RWPE2 (cell line): ENCODE data around the gene RETSAT.

Source experiments
- ATAC-seq: fragments of 200-7000 bp; cut with Tn5 transposase; 3 replicates; pipeline ENCODE4 v1.9.1; 2021; ENCODE audit warnings: low read depth
- DNase-seq: peaks from one replicate; pipeline ENCODE4 v3.0.0-alpha.2; 2020; ENCODE audit warnings: low spot score
- H3K27ac ChIP-seq: fragments of 450-650 bp; 2 replicates; pipeline ENCODE4 v1.5.1; 2017; ENCODE audit warnings: mild to moderate bottlenecking; ENCODE audit not compliant: poor library complexity, severe bottlenecking
- H3K27me3 ChIP-seq: fragments of 250-450 bp; sonication (Bioruptor Pico); 2 replicates; pipeline ENCODE4 v1.5.1; 2021; ENCODE audit warnings: mild to moderate bottlenecking, moderate library complexity; ENCODE audit not compliant: insufficient read depth, poor library complexity, severe bottlenecking
- H3K36me3 ChIP-seq: fragments of 250-450 bp; sonication (Bioruptor Pico); 2 replicates; pipeline ENCODE4 v1.5.1; 2020; ENCODE audit warnings: low read depth, mild to moderate bottlenecking, moderate library complexity
- H3K4me1 ChIP-seq: fragments of 250-450 bp; sonication (Bioruptor Pico); 2 replicates; pipeline ENCODE4 v1.5.1; 2021; ENCODE audit warnings: mild to moderate bottlenecking, moderate library complexity; ENCODE audit not compliant: insufficient read depth, poor library complexity, severe bottlenecking
- H3K4me3 ChIP-seq: fragments of 250-450 bp; sonication (Bioruptor Pico); 2 replicates; pipeline ENCODE4 v1.5.1; 2021; ENCODE audit warnings: mild to moderate bottlenecking, moderate library complexity; ENCODE audit not compliant: severe bottlenecking
- H3K9me3 ChIP-seq: fragments of 250-450 bp; sonication (Bioruptor Pico); 2 replicates; pipeline ENCODE4 v1.5.1; 2021; ENCODE audit warnings: mild to moderate bottlenecking, moderate library complexity; ENCODE audit not compliant: severe bottlenecking
- TF ChIP-seq, protein P1 (sequence below): fragments of 450-650 bp; IDR thresholded peaks from one replicate; pipeline ENCODE4 v1.5.1; 2017; ENCODE audit warnings: mild to moderate bottlenecking, moderate library complexity; ENCODE audit not compliant: poor library complexity, severe bottlenecking

Gene RETSAT

DNA sequence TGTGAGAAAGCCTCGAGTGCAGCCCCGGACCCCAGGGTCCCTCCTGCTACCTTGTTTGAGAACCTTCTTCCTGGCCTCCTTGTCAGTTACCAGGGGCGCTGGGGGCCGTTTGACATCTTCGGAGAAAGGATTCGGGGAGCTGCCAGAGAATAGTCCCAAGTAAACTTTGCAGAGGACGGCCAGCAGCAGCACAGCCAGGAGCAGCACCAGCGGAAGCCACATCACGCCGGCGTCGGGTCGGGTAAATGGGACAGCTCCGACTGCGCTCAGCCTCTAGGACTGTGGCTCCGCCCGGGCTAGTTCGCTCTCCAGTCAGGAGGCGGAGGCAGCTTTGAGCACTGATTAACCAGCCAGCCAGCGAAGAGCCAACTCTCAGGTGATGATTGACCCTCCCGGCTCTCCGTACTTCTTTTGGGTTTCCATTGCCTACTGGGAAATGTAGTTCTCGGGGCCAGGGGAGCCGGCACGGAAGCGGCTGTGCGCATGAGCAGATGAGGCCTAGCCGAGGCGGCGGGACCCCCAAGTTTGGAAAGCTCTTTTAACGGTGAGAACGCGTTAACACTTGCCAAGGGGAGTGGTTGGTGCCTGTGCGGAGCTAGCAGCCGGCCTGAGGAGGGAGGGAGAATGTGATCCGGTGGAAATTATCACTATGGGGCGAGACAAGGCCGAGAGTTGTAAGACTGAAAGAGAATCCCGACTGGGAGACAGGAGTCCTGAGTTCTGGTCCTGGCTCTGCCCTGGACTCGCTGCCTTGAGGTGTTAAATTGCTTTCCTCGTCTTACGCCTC is at the start of gene RETSAT, which contains the start of gene ELMOD3:
Gene RETSAT (minus strand): TSS at position 243 of the 787 bp plus-strand sequence. CDS start 21 bp downstream, at position 222.
Gene ELMOD3 (plus strand): TSS at position 484 of the 787 bp plus-strand sequence. CDS start 2,430 bp downstream, outside the sequence.
- ATAC-seq (peak; percentile 97), DNase-seq (peak; percentile 99)
- Histone ChIP-seq H3K36me3 (peaks cover 43% of the 10 kb centered on the region), H3K4me1 (peaks cover 16% of the 10 kb centered on the region), H3K9me3 (no peaks in the 10 kb centered on the region), H3K4me3 (peak within 1 kb of the TSS; percentile 50), H3K27ac (peak within 1 kb of the TSS; percentile 54), H3K27me3 (no peaks in the 10 kb centered on the region)
- TF ChIP-seq, protein P1, sequence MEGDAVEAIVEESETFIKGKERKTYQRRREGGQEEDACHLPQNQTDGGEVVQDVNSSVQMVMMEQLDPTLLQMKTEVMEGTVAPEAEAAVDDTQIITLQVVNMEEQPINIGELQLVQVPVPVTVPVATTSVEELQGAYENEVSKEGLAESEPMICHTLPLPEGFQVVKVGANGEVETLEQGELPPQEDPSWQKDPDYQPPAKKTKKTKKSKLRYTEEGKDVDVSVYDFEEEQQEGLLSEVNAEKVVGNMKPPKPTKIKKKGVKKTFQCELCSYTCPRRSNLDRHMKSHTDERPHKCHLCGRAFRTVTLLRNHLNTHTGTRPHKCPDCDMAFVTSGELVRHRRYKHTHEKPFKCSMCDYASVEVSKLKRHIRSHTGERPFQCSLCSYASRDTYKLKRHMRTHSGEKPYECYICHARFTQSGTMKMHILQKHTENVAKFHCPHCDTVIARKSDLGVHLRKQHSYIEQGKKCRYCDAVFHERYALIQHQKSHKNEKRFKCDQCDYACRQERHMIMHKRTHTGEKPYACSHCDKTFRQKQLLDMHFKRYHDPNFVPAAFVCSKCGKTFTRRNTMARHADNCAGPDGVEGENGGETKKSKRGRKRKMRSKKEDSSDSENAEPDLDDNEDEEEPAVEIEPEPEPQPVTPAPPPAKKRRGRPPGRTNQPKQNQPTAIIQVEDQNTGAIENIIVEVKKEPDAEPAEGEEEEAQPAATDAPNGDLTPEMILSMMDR = no peak

GRCh38 chr2:85401844-85402243 is 47.5 kb upstream of the RETSAT start:
- Histone ChIP-seq H3K4me1 (no peaks in the 10 kb centered on the region), H3K27me3 (no peaks in the 10 kb centered on the region), H3K9me3 (peaks cover 8% of the 10 kb centered on the region), H3K27ac (no peak overlapping the region), H3K4me3 (no peak overlapping the region), H3K36me3 (peaks cover 75% of the 10 kb centered on the region)
- ATAC-seq (no peak; the same call in 2 of the 3 replicates), DNase-seq (no peak)
- TF ChIP-seq, protein P1 = no peak

GRCh38 chr2:85401464-85401805 is 47.1 kb upstream of the RETSAT start:
- no peak for ATAC-seq

DNA sequence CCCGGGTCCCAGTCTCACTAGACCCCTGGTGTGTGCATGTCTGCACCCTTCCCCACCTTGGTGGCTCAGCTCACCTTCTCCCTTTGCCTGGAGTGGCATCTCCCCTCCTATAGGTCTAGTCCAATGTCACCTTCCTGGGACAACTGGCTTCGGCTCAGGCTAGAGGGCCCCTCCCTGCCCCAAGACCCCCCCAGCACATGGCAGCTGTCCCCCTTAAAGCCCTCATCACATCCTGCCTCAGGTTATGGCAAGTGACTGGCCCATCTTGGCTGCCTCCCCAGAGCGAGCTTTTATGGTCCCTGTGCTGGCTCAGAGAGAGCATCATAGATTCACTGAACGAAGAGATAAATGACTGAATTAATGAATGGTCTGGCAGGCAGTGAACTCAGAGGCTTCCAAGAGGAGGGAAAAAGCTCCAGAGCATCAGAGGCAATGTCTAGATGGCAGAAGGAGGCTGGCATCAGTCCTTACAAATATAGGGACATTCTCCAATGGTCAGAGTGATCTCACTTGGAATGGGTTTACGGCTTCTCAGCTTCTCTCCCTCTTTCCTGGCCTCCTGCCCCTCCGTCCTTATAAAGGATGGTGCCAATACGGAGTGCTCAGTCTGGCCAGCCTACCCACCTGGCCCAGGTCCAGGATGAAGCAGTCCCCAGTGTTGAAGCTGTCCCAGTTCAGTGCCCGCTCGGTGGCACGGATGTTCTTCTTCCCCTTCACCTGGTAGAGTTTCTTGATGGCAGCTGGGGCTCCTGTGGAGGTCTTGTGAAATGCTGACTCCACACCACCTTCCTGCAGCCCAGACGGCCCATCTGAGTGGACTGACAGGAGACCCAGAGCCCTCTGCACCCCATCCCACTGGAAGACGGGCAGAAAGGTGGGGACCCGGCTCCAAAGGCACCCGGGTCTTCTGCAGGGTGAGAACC is 46.5 kb upstream of the RETSAT start:
- Histone ChIP-seq H3K36me3 (peaks cover 83% of the 10 kb centered on the region), H3K4me3 (no peak overlapping the region), H3K27ac (no peak overlapping the region), H3K9me3 (peaks cover 8% of the 10 kb centered on the region), H3K27me3 (no peaks in the 10 kb centered on the region), H3K4me1 (no peaks in the 10 kb centered on the region)
- ATAC-seq (no peak), DNase-seq (no peak)
- TF ChIP-seq, protein P1 = no peak

More at GRCh38 chr2:85401464-85401805, 47.1 kb upstream of the RETSAT start:
- no peak overlapping the region for H3K4me3 ChIP-seq
- H3K36me3 ChIP-seq = peaks cover 79% of the 10 kb centered on the region
- H3K27me3 ChIP-seq = no peaks in the 10 kb centered on the region
- peaks cover 8% of the 10 kb centered on the region for H3K9me3 ChIP-seq
- TF ChIP-seq, protein P1 = no peak
- no peak overlapping the region for H3K27ac ChIP-seq
- no peak for DNase-seq
- no peaks in the 10 kb centered on the region for H3K4me1 ChIP-seq
